RPMI7951 (cell line): ENCODE results near the gene ARHGAP26. TPM values are rescaled to one million over a fixed set of nuclear protein-coding genes. Genes with fewer than 3 reads are reported as not detected.
A peak's percentile ranks its signal among the peaks of the same experiment; 100 is the strongest.

Experiments used
- DNase-seq: peaks from one replicate; pipeline ENCODE4 v3.0.0-alpha.2; 2012; ENCODE audit warnings: low read depth
- total RNA-seq: library from RNA; depleted of rRNA; stranded (reverse); fragments of >200 nt; shearing (Covaris generic); gene quantifications from 2 replicates; pipeline ENCODE4 v1.2.3, GENCODE V29; 2014

The ARHGAP26 gene
- total RNA-seq, 1 experiment from 2014 or later, result 1.1 TPM

DNA sequence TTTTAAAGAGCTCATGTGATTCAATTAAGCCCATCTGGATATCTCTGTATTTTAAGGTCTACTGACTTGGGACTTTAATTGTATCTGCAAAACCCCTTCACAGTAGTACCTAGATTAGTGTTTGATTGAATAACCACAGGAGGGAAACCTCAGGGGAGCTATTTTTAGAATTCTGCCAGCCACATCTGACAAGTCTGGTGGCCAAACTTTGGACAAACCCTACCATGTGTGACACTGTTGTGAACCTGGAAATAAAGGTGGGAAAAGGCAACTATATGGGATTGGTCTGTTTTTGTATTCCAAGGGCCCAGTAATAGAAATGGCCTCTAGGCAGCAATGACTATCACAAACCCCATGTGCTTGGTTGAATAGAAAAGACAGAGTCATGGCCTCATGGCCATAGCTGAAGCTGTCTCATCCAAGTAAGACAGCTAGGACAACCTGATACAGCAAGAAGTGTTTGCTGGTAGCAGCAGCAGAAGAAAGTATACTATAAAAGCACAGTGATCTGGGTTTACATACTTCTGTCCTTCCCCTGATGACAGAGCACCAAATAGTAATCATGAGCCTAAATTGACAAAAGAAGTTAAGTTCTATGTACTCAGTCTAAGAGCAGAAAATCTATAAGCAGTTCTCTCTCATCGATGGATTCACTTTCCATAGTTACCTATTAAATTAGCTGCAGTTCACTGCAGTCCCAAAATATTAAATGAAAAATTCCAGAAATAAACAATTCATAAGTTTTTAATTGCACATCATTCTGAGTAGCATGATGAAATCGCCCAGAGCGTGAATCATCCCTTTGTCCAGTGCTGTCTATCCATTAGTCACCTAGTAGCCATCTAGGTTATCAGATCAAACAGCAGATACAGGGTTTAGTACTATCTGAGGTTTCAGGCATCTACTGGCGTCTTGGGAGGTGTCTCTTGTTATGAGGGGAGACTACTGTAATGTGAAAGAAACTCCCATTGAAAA, 189.8 kb downstream of the ARHGAP26 start:
- peak; percentile 87 for DNase-seq

DNA sequence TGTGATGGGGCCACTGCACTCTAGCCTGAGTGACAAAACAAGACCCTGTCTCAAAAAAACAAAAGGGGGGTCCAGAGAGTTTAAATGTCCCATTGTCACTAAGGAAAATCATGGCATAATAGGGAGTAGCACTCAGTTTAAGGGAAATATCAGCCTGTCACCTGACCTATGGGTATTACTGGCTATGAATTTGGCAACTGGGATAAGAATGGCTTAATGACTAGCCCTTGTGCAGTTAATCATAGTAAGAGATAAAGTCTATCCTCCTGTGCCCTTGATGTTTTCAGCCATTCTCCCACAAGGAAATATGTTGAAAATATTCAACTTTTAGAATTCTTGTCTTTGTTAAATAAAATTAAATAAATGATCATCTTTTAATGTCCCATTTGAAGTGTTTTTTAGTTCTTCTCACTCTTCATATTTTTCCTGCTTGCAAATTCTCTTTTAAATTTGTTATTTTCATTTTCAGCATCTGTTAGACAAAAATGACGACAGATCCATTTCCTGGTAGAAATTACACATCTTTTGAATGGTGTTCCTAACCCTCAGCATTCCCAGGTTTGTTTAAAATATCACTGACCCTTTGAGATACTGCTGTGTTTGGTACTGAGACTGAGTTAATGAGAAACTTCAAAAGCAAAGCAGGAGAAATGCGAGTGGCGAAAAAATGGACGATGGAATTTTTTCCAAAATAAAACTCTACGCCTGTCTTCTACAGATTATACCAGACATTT, 191.4 kb downstream of the ARHGAP26 start:
- DNase-seq, result no peak

DNA sequence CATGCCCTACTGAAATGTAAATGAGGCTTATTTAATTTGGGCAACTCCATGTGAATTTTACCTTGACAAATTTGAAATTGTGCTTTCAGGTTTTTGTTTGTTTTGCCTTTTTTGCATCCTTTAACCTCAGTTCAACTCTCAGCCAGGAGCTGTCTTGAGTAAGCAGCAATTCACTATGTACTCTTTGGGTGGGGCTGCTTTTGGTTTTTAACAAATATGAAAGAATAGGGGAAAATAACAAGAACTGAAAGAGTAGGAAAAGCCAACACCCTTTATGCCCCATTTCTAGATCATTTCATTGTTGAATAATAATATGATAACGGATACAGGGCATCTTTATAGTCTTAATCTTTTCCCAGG, 192.0 kb downstream of the ARHGAP26 start:
- no peak for DNase-seq

DNA sequence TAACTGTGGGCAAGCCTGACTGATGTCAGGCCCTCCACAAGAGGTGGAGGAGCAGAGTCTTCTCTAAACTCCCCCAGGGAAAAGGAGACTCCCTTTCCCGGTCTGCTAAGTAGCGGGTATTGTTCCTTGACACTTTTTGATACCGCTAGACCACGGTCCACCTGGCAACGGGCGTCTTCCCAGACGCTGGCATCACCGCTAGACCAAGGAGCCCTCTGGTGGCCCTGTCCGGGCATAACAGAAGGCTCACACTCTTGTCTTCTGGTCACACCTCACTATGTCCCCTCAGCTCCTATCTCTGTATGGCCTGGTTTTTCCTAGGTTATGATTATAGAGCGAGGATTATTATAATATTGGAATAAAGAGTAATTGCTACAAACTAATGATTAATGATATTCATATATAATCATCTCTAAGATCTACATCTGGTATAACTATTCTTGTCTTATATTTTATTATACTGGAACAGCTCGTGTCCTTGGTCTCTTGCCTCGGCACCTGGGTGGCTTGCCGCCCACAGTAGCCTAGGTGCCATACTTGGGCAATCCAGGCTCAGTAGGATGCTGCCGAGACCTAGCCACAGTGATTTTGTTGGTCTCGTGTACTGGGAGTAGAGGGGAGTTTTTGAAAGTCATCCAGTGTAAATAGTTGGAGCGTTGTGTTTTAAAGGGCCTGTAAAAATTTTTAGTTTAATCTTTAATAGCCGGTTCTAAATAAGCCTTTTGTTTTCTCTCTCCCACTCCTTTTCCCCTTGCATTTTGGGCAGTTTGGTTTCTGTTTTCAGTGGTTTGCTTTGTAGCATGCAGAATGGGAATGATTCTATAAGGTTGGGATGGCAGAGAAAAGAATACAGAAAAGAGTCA, 195.3 kb downstream of the ARHGAP26 start:
- DNase-seq, result peak; percentile 18

DNA sequence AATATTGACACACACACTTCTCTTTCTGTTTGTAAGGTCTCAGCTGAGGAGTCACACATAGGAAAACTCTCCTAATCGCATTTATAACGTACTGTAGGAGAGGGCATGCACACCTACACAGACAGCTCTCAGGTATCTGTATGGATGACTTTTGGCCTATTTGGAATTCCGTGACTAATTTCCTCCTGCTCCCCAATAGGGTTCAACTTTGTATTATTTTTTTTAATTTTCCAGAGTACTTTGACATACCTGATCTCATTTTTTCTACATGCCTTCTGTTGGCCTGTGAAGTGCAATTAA, 195.9 kb downstream of the ARHGAP26 start:
- no peak for DNase-seq

DNA sequence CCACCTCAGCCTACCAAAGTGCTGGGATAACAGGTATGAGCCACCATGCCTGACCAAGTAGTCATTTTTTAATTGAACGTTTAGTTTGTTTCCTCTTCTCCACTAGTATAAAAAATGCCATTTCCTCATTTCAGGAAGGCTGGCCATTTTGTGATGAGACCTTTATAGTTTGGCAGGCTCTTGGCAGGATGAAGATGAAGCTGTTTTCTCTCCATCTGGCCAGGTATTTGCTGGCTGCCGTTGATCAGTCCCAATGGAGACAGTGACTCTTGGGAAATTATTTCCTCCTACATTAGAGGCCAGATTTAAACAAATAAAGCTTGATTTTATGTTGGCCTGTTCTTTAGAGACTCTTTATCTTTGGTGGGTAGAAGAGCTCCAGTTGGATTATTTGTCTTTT, 199.0 kb downstream of the ARHGAP26 start:
- no peak for DNase-seq

DNA sequence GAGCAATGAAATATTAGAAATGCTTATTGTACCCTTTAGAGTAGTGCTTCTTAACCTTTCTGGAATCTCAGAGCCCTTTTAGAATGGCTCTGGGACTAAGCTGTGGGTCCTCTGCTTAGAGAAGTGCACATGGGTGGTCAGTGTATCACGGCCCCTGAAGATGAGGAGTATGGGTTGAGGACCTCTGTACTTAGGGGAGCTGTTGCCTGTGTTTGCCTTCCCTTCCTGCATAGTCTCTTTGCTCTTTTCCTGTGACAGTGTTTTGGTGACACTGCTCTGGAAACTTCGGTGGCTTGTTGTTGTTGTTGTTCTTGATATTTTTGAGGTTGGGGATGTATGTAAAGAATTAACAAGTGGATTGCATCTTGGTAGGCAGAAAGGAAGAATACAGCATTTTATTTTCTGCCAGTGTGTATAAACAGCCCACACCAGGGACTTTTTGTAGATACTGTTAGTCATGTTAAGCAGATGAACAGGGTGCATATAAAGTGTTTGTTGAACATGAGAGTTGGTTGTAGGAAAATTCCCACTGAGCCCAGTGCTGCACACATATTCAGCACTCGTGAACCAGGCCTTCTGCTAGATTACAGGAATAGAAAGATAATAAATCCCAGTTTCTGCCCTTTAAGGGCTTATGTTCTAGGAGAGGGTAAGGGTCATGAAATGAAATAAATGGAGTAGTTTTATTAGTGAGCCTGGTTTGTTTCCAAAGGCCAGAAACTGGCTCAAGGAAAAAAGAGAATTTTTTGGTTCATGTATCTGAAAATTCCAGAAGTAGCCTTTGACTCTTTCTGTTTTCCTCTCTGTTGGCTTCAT, 199.7 kb downstream of the ARHGAP26 start:
- DNase-seq, result no peak

DNA sequence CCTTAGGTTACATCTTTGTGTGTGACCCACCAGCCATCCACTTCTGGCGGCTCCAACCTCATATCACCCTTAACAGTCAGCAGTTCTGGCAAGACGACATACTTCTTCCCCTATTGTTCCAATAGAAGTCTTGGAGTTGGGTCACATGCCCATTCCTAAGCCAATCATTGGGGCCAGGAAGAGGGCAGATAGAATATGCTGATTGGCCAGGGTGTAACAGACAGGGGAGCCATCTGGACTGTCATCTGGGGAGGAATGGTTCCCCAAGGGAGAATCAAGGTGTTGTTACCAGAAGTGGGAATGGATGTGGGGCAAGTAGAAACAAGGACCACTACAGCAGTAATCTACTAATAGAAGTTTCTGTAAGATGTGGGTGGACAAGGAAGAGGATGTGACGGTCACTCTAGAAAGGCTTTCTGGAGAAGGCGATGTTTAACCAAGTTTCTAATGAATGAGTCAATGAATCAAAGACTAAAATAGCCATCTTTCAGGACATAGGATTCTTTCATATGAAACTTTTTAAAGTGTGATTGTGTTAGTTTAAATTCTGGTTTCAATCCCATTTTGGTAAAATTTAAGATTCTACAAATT, 200.4 kb downstream of the ARHGAP26 start:
- DNase-seq, result no peak

DNA sequence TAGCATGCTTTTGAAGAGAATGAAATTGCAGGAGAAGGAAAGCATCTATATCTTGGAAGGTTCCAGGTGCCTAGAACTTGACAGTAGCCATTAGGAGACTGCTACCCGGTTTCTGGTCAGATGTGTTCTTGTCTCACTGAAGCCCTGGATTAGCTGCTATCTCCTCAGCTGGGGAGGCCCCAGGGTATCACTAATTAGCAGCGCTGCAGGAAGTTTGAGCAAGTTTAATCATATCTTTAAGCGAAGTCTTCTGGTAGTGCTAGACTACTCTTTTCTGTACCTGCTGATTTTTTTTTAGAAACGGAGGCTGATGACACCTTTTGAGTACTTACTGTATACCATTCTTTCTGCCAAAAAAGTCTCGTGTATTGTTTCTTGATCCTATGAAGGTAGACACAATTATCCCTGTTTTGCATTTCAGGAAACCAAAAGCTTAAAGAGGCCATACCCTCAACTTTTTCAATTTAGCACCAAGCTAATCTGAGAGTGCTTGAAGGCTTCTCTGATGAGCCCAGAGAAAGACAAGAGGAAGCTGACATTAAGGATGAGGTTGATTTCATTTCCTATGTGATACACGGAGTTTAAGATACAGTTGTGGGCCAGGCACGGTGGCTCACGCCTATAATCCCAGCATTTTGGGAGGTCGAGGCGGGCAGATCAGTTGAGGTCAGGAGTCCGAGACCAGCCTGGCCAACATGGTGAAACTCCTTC, 201.3 kb downstream of the ARHGAP26 start:
- no peak for DNase-seq

DNA sequence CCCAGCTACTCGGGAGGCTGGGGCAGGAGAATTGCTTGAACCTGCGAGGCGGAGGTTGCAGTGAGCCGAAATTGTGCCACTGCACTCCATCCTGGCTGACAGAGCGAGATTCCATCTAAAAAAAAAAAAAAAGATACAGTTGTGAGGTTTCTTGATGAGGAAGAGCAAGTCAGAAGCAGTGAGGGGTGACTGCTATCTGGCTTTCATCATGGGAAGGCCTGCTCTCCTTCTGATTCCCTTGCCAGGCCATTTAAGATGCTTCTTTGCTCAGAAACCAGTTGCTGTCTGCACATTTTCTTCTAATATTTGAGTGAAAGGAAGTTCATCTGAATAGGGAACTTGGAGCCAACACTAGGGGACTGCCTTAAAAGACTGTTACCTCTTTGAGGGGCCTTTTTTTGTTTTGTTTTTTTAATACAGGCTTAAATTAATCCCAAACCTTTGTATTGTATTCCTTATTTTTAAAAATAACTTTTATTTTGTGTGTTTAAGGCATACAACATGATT, 201.9 kb downstream of the ARHGAP26 start:
- DNase-seq, result no peak

DNA sequence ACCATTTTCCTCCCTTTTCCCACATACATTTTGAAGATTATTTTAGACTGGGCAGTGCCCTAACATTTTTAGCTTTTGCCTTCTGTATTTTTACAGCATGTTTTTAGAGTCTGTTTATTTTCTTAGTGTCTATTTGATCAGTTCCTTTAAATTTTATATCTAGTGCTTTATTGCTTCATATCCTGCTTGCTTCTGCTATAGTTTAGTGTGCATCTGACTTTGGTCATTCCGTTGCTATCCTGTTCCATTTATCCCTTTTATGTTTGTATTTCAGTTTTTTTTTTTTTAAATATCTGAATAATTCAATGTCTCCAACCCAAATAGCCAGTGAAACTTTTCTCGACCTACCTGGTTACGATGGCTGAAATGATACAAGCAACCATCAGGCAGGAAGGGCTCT, 203.8 kb downstream of the ARHGAP26 start:
- DNase-seq, result no peak

DNA sequence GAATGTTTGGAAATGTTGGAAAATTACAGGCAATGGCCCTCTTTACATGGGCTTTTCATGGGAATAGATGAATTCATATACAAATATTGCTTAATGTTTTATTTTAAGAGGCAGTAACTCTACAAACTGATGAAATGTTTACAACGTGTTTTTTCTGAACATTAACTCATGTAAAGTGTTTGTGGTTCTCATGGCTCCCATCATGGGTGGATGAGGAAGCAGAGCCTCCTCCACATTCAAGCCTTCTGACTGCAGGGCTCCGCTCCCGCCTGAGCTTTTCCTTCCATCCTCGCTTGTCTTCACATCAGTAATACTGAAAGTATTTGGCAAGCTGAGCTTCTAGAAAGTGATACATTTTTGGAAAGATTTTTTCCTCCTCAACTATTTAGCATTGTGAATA, 204.2 kb downstream of the ARHGAP26 start:
- no peak for DNase-seq

DNA sequence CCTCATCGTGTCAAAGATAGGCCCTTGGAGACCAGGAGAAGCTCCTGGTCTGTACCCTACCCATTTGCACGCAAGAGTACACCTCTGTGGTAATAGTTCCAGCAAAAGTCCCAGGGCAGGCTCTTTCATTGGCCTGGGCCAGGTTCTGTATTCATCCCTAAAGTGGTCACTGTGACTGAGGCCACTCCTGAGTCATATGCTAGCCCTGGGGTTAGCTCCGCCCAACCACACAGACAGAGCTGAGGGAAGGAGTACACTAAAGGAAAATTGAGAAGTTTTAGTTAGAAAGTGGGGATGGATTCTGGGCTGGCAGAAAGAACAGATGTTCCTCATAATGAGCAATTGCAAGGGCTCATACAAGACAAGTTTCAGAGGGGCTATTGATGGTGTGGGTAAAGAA, 206.7 kb downstream of the ARHGAP26 start:
- DNase-seq, result peak; percentile 75

DNA sequence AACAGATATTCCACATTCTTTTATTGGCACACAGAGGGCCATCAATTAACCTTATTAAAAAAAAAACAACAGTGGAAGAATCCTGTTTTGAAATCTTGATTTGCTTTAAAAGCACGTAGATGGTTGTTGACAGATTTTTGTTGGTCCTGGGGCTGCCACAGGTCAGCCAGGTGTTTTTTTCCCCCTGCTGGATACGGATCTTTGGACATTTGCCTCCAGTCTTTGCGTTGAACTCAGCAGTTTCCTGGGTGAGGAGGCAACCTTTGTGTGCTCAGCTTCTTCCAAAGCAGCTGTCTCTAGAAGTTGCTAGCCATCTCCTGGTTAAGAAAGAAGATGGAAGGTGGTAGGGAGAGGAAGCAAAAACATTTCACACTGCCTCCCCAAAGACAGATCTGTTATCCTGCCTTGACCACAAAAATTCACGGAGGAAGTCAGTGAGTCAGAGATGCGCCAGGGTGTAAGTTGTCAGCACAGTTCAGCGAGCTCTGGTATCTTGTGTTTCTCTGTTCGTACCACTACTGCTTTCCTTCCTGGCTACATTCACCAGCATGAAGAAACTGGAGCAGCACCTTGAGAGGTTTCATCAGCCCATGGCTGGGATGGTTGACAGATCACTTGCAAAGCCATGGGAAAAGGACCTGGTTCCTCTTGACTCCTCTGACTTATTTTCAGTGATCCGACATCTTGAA, 207.3 kb downstream of the ARHGAP26 start:
- peak; percentile 94 for DNase-seq

DNA sequence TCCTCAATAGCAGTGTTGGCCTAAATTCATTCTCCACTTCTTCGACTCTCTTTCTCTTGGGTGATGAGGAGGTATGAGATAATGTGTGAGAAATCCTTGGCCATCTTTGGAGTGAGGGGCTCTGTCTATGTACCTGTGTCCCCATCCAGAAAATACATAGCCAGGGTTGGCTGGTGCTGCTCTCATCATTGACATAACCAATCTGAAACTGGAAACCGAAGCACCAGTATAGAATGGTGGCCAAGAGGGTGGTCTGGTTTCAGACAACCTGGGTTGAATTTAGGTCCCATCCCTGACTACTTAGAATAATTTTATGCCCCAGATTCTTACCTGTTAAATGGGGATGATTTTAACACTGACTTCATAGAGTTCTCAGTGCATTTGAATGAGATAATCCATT, 208.1 kb downstream of the ARHGAP26 start:
- no peak for DNase-seq

DNA sequence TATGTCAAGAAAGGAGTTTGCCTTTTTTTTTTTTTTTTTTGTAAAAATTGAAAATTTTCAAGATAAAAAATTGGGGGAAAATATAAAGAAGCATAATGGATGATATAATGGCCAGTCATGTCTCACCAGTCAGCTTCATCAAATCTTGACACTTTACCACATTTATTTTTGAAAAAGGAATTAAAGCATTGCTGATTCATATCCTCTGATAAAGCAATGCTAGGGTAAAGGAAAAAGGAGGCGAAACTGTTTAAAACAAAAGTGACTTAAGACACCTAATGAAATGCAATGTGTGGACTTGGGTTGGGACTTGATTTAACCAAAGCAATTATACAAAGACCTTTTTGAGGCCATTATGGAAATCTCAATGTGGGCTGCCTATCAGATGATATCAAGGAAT, 208.5 kb downstream of the ARHGAP26 start:
- DNase-seq, result no peak

DNA sequence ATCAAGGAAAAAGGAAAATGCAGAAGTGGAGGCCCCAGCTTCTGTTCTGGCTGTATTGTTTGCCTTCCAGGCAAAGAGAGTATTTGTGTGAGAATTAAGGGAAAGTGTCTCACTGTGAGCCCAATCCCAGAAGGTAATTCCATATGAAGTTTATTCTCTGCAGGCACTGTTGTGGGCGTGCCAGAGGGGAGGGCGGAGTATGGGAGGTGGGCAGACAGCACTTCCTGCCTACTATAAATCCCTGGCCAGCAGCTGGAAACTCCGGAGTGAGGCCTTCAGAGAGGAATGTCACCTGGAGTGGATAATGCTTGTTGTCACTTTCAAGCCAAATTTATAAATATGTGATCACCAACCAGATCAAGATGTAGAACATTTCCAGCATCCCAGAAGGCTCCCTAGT, 209.5 kb downstream of the ARHGAP26 start:
- peak; percentile 19 for DNase-seq

DNA sequence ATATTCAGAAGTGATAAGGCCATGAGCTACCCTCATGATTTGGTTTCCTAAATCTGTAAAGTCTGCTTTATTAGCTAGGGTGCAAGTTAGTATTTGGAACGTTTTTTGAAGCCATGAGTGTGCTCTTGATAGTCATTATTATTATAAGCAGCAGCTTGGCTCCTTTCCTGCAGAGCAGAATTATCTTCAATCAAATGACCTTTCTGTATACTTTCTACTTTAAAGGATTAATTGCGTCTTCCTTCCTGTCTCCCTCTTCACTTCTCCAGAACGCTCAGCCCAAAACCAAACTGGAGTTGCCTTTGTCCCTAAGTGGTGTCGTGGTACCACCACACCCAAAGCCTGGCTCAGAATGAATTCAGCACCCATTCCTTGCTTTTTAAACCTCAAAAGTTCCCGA, 211.3 kb downstream of the ARHGAP26 start:
- DNase-seq, result peak; percentile 5
